ENCODE measurements around the gene SART1.

The SART1 gene

DNA sequence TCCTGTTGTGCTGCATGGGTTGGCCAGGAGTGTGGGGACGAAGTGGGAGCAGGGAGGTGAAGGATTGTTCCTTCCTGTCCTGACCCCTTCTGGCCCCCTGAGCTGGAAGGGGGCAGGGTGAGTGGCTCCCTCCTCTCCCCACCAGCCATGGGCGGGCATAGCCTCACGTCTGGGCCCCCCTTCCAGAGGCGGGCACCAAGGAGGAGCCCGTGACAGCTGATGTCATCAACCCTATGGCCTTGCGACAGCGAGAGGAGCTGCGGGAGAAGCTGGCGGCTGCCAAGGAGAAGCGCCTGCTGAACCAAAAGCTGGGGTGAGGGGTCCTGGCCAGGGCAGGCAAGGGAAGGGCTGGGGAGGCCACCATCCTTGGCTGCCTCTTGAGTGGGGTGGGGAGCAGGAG is 3.4 kb downstream of the SART1 start:
- no peak for DNase-seq (ENCODE audit: low read depth in 2 of 2)

DNA sequence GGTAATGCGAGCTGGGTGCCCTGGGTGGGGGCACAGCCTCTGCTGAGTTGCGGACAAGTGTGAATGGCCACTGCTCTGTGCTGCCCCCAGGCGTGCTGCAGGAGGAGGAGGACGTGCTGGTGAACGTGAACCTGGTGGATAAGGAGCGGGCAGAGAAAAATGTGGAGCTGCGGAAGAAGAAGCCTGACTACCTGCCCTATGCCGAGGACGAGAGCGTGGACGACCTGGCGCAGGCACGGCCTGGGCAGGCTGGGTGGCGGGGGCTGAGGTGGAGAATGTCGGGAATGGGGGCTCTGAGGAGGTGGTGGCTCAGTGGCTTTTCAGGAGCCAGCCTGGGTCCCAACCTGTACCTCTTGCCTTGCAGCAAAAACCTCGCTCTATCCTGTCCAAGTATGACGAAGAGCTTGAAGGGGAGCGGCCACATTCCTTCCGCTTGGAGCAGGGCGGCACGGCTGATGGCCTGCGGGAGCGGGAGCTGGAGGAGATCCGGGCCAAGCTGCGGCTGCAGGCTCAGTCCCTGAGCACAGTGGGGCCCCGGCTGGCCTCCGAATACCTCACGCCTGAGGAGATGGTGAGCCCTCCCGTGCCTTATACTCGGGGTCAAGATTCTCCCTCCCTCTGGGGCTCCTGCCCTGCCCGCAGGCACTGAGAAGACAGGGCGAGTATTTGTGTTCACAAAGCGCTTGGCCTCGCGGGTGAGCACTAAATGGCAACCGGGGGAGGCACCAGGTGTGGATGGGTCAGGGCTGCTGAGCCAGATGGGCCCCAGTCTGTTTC is 4.6 kb downstream of the SART1 start:
- DNase-seq (ENCODE audit: low read depth in 2 of 2), result no peak

DNA sequence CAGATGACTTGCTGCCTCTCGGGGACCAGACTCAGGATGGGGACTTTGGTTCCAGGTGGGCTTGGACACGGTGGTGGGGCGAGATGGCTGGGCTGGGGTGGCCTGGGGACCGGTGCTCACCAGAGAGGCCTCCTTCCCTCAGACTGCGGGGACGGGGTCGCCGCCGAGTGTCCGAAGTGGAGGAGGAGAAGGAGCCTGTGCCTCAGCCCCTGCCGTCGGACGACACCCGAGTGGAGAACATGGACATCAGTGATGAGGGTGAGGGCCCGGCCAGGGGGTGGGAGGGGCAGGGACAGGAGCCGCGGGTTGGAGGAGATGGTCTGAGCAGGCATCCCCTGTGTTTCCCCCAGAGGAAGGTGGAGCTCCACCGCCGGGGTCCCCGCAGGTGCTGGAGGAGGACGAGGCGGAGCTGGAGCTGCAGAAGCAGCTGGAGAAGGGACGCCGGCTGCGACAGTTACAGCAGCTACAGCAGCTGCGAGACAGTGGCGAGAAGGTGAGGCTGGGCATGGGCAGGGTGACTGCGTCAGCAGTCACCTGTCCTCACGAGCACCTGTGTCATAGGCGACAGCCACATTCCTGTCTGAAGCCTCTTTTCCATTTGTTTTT is 5.9 kb downstream of the SART1 start:
- DNase-seq (ENCODE audit: low read depth in 2 of 2), result no peak

DNA sequence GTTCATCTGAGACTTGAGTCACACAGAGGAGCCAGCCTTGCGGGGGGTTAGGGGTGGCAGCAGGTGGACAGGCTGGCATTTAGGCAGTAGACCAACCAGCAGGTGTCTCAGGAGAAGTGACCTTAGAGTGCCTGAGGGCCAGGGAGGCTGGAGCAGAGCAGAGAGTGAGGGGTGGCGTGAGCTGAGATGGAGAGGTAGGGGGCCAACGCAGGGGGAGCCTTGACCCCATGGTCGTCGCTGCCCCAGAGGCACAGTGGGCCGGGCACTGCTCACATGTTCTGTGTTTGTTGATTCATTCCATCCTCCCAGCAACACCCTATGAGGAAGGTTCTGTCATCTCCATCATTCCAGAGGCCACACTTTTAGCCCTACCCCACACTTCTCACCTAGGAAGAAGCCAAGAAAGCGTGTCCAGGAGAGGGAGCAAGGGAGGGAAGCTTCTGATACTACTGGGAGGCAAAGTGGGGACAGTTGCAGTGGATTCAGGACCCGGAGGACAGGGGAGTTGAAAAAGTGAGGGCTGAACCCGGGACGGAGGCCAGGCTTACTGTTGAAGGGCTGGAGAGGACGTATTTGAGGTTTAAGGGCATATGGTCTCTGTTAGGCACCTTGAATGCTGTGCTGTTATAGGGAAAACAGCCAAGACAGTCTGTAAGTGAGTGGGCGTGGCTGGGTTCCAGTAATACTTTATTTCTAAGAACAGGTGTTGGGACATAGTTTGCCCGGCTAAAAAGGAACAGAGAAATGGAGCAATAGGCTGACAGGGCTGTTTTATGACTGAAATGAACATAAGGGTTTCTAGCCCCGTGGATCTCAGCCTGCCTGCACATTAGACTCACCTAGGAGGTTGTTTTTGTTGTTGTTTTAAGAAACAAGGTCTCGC is 7.3 kb downstream of the SART1 start:
- DNase-seq (ENCODE audit: low read depth in 2 of 2), result no peak

DNA sequence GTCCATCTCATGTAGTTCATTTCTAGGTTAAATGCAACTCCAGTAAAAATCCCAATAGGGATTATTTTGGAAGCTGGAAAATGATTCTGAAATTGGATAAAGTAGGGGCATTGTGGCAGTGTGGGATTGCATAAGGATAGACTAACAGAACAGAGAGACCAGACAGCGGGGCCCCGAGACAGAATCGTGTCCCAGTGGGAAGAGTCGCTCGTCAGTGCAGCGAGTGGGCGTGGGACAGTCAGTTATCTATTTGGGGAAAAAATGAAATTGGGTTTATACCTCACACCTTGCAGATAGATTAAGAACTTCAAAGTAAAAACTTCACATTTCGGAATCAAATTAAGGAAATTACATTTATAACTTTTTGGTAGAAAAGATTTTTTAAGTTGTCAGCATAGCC is 10.6 kb downstream of the SART1 start:
- no peak for DNase-seq (ENCODE audit: low read depth in 2 of 2)

DNA sequence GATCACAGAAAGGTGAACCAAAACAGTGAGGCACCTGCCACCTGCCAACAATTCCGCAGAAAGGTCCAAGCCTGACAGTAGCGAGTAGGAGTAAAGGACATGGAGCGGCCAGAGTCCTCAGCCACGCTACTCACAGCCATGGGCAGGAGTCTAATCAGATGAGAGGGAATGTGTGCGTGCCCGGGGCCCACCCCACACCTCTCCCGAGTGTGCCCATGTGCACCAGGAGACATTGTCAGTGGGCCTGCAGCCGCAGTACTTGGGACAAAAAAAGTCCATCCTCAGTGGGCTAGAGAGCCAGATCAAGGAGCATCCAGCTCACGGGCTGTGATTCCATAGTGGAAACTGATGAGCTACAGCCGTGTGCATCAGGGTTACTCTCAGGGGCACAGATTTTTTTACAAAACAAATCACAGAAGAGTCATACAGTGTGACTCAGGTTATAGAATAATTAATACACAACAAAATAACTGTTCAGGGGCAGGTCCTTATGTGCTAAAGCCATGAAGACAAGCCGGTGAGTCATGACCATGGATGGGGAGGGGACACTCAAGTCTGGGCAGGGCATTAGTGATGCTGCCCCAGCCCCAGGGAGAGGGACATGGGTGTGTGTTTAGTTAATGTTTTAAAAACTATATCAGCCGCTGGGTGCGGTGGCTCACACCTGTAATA is 12.0 kb downstream of the SART1 start:
- DNase-seq (ENCODE audit: low read depth in 2 of 2), result no peak

DNA sequence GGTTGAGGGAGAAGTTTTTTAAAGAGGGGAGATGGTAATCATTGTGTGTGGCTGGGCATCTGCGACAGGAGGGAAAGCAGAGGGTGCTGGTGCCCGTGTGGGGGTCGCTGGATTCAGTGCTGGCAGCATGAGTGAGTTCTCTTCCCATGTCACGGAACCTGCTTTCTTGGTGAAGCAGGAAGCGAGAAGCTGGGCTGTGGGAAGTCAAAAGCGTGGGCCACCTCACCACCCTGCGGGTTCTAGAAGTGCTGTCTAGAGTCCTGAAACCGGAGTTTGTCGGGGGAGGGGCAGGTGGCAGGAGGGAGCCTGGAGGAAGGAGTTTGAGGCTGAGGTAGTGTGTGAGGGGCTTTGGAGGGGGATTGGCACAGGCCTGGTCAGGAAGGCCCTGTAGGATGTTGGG is 14.2 kb downstream of the SART1 start:
- no peak for DNase-seq (ENCODE audit: low read depth in 2 of 2)

DNA sequence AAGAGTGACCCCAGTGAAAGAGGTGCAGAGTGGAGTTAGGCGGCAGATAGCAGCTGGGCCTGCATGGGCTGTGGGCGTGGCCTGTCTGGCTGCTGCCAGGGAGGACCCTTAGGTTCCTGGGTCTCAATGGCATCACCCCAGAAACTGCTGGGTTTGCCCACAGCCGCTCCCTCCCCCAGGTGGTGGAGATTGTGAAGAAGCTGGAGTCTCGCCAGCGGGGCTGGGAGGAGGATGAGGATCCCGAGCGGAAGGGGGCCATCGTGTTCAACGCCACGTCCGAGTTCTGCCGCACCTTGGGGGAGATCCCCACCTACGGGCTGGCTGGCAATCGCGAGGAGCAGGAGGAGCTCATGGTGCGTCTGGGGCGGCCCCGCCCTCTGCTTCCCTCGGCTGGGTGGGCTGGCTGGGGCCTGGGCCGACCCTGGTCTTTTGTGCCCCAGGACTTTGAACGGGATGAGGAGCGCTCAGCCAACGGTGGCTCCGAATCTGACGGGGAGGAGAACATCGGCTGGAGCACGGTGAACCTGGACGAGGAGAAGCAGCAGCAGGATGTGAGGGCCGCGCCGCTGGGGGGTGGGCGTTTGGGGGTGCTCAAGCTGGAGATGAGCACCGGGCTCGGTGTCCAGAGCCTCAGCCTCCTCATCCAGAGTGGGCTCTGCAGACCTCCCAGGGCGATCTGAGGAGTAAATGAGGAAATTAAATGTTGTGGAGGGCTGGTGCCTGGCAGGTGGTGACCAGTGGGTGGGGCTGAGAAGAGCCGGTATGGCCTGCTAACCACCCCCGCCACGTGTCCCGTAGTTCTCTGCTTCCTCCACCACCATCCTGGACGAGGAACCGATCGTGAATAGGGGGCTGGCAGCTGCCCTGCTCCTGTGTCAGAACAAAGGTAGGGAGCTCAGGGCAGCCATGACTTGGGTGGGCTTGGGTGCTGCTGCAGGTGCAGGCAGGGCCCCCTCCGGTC is 15.0 kb downstream of the SART1 start:
- DNase-seq (ENCODE audit: low read depth in 2 of 2), result no peak

DNA sequence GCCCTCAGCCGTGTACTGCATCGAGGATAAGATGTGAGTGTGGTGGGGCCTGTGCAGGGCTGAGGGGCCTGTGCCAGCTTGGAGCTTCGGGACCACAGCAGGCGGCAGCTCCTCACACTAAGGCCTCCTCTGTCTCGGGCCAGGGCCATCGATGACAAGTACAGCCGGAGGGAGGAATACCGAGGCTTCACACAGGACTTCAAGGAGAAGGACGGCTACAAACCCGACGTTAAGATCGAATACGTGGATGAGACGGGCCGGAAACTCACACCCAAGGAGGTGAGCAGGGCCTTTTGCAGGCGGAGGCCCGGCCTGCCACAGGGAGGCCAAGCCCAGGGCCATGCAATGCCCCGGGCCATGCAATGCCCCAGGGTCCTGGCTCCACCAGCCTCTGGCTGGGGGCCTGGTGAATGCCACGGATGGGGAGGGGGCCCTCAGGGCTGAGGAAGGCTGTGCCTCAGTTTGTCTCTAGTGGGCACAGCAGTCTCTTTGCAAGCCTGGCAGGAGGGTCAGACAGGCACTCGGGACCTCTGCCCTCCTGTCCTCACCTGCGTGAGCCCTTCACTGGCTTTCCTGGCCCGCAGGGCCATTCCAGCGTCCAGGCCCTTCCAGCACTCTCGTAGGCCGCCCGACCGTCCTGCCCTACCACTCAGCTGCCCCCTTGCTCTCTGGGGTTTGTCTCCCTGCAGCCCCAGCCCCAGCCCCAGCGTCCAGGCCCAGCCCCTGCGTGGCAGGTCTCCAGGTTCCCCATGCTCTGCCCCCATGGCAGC is 16.3 kb downstream of the SART1 start:
- no peak for DNase-seq (ENCODE audit: low read depth in 2 of 2)

DNA sequence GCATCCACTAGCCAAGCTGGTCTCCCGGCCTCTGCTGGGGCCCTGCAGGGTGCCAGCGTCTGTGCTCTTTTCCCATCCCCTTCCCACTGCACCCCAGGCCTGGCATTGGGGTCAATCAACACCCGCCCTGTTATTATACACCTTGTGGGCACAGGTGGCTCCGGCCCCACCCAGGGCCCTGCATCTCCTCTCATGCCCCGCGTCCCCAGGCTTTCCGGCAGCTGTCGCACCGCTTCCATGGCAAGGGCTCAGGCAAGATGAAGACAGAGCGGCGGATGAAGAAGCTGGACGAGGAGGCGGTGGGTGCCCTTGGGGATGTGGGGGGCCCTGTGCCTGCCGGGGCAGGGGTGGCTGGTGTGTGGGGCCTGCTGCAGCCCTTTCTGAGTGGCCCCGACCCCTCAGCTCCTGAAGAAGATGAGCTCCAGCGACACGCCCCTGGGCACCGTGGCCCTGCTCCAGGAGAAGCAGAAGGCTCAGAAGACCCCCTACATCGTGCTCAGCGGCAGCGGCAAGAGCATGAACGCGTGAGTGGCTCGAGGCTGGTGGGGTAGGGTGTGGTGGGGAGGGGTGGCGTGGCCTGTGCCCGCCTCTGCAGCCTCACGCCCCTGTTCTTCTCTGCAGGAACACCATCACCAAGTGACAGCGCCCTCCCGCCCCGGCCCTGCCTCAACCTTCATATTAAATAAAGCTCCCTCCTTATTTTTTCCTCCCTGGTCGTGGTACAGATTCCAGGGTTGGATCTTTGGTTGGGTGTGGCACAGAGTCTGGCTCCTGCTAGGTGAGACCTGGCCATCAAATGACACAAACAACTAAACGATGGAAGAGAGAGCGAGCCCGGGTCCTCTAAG is 17.1 kb downstream of the SART1 start:
- no peak for DNase-seq (ENCODE audit: low read depth in 2 of 2)

DNA sequence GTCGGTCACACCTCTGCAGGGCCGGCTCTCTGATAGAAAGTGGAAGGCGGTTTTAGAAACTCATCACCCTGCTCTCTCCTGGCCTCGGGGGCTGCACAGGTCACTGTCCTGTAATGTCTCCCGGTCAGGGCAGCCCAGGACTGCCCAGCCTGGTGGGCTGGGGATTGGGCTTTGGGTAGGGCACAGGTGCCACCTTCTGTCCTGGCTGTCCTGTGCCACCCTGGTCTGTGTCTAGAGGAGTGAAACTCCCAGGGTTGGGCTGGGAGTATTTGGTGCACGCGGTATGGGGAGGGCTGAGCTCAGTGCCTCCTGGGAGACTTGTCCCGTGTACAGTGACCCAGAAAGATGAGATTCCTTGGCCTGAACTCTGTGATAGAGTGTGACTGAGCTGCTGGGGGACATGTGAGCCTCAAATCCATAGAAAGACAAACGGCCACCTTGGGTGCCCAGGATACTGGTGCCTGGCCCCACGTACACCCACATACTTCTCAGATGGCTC is 17.8 kb downstream of the SART1 start:
- DNase-seq (ENCODE audit: low read depth in 2 of 2), result no peak

DNA sequence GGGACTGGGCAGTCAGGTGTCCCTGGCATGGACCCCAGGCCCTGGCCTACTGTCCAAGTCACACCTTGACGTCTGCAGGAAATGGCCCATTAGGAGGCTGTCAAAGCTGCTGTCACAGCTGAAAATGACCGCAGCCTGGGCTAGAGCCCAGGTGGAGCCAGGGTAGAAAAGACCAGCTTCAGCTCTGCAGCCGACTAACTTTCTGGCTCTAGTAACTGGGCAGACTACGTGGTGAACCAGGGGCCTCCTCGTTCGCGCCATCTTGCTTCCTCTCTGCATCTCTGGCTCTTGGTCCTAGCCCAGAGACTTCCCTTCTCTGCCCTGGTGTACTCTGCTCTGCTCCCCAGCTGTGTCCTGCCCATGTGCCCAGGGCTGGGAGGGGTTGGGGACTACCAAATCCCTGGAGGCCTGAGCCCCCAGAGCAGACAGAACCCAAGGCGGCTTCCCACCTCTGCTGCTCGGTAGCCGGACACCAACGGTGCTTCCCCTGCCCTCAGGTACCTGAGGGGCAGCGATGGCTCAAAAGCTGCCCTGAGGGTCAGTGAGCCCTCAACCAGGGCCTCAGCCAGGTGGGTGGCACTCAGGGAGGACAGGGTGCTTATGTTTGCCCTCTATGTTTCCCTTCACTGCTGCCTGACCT is 19.7 kb downstream of the SART1 start:
- DNase-seq (ENCODE audit: low read depth in 2 of 2), result no peak

DNA sequence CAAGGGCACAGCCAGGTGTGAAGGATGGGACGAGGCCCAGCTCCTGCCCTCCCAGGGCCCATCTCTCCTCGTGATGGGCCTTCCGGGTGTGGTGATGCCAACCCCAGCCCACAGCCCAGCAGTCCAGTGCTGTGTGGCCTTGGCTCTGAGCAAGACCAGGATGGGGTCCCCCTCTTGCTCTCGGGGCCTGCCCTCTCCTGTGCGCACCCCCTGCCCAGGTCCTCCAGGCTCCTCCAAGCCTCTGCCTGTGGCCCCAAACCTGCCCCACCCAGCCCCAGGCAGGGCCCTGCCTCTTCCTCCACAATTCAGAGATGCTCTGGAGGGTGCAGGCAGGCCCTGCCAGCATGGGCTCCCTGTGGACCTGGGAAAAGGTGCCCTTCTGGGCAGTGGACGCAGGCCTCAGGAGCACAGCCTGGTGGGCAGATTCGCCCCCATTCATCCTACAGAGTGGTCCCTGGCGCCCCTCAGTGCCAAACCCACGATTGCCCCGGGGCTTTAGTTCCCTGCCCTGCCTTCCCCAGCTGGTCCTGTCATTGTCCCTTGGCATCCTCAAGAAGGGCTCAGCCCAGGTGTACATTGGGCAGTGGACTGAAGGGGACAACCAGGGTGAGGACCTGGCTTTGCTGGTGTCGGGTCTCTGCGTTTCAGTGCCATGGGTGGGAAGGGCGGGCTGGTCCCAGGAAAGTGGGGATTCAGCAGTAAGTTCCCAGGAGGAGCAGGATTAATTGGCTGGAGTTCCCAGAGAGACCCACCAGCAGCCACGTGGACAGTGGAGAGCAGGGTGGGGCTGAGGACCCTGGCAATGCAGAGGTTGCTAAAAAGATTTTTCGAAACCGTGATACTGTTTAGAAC is 20.7 kb downstream of the SART1 start:
- DNase-seq (ENCODE audit: low read depth in 2 of 2), result no peak

DNA sequence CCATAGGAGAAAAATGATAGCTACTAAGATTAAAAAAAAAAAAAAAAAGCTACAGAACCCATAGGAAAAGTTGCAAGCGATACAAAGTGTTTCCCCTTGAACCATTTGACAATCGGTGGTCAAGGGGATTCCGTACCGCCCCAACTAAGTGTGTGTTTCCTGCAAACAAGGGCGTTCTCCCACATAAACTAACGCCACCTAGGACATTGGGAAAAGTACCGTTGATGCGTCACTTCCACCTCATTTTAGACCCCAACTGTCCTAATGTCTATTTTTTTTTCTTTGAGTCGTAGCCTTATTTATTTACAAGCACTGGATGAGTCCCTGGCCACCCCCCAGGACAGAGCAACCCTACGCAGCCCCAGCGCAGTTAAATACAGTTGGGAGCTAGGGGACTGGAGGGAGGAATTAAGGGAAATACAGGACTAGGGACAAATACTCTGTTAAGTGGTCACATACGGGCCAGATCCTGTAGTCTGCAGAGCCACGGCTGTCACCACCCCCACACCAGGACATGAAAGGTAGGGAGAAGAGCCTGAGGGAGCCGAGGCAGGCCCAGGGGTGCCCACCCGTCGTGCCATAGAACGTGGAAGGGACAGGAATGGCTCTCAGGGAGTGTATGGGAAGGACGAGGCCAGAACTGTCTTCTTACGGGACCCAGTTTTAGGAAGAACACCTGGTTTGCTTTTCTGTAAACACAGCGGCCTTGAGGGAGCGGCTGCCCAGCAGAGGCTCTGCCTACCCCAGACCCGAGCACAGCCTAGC is 21.5 kb downstream of the SART1 start:
- no peak for DNase-seq (ENCODE audit: low read depth in 2 of 2)

DNA sequence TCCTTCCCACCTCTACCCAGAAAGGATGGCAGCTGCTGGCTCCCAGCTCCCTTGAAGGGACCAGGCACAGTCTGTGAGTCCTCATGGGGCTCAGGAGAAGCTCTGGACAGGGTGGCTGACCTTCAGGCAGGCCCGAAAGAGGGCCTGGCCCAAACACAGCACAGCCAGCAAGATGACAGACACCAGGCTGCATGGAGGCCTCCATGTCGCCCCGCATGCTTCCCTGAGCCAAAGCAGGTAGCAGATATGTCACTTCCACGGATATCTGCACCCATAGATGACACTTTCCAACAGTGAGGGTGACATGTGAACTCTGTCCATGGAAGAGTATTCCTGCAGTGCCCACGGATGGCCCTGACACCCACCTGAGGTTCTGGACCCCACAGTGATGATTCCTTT is 22.1 kb downstream of the SART1 start:
- DNase-seq (ENCODE audit: low read depth in 2 of 2), result no peak

DNA sequence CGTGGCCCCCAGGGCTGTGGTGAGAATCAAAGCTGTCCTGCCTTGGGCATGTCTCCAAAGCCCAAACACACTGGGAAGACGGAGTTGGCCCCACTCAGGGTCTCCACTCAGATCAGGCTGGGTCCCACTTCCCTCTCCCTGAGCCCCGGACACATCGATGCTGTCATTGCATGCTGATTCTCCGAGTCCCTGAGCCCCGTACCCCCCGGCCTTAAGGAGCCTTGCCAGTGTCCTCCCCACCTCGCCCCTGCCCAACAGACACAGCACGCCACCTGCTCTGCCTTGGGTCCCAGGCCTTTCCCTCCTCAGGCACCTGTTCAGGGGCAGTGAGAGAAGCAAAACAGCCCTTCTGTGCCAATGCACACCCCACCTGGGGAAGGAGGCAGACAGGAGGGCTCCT is 25.8 kb downstream of the SART1 start:
- DNase-seq (ENCODE audit: low read depth in 2 of 2), result no peak

Data from stimulated activated CD8-positive, alpha-beta memory T cell treated with anti-CD3 and anti-CD28 coated beads, Interleukin-2, amount 100 ng/mL, for 48 hours (primary cell).